PC-9 (cell line): ENCODE results near the gene CYP4F2. TPM values are rescaled to one million over a fixed set of nuclear protein-coding genes. Genes with fewer than 3 reads are reported as not detected.
"Not testable (repeated sequence)": the region's sequence is repeated elsewhere in the genome, so short reads cannot be mapped to it uniquely, and the experiment has no call there.

Experiments used
- BruUV-seq: library from RNA; stranded (reverse); fragments of 400-500 nt; replicated peaks from 2 replicates; lab custom pipeline; 2021; lab: Mats Ljungman, UMichigan
- CTCF ChIA-PET: fragments of 300-600 bp; sonication (Branson Sonifier 250); formaldehyde crosslinking; loops from one replicate; lab custom pipeline; 2022; ENCODE audit warnings: antibody characterized with exemption; lab: Charles Lee
- POLR2A ChIA-PET: fragments of 300-600 bp; sonication (Branson Sonifier 250); formaldehyde crosslinking; loops from one replicate; lab custom pipeline; 2022; ENCODE audit warnings: antibody characterized with exemption; ENCODE audit not compliant: unreplicated experiment; lab: Charles Lee
- DNase-seq, 2 experiments: peaks; one replicate each; pipeline versions ENCODE4 v3.0.0 to v3.0.0-alpha.2; 2015 to 2022; ENCODE audit warnings: mixed read lengths in 1 of 2
- H2AFZ ChIP-seq: fragments of 200-600 bp; sonication (generic); 2 replicates; pipeline ENCODE4 v1.8.1; 2017; ENCODE audit warnings: antibody characterized with exemption
- H3F3A ChIP-seq: fragments of 200-600 bp; sonication (generic); 2 replicates; pipeline ENCODE4 v1.8.1; 2017; ENCODE audit warnings: antibody characterized with exemption, mild to moderate bottlenecking, low read depth; ENCODE audit not compliant: insufficient read depth
- H3K27ac ChIP-seq: fragments of 200-600 bp; sonication (generic); 2 replicates; pipeline ENCODE4 v1.6.1; 2016; ENCODE audit warnings: mixed run types
- H3K27me3 ChIP-seq: fragments of 200-600 bp; sonication (generic); 2 replicates; pipeline ENCODE4 v1.6.1; 2016; ENCODE audit warnings: low read depth, mixed run types; ENCODE audit not compliant: insufficient read depth
- H3K36me3 ChIP-seq: fragments of 200-600 bp; sonication (generic); 2 replicates; pipeline ENCODE4 v1.6.1; 2016; ENCODE audit warnings: low read depth, mixed run types
- H3K4me1 ChIP-seq: fragments of 200-600 bp; sonication (generic); replicated peaks from 2 replicates; pipeline ENCODE4 v1.6.1; 2016; ENCODE audit warnings: mixed run types; ENCODE audit not compliant: insufficient read depth
- H3K4me2 ChIP-seq: fragments of 200-600 bp; sonication (generic); 2 replicates; pipeline ENCODE4 v1.6.1; 2017; ENCODE audit warnings: mixed run types
- H3K4me3 ChIP-seq: fragments of 200-600 bp; sonication (generic); 2 replicates; pipeline ENCODE4 v1.6.1; 2016; ENCODE audit warnings: mixed run types
- H3K79me2 ChIP-seq: fragments of 200-600 bp; sonication (generic); 2 replicates; pipeline ENCODE4 v1.6.1; 2017; ENCODE audit warnings: low read depth, mixed run types
- H3K9me2 ChIP-seq: fragments of 200-600 bp; sonication (generic); 2 replicates; pipeline ENCODE4 v1.8.1; 2017; ENCODE audit warnings: mild to moderate bottlenecking; ENCODE audit not compliant: insufficient read depth
- H3K9me3 ChIP-seq: fragments of 200-600 bp; sonication (generic); 2 replicates; pipeline ENCODE4 v1.8.1; 2016; ENCODE audit warnings: low read depth; ENCODE audit not compliant: insufficient read depth
- H4K20me1 ChIP-seq: fragments of 200-600 bp; sonication (generic); 2 replicates; pipeline ENCODE4 v1.8.1; 2017; ENCODE audit not compliant: insufficient read depth
- EZH2 ChIP-seq: fragments of 200-600 bp; sonication (generic); IDR thresholded peaks from 2 replicates; pipeline ENCODE4 v1.8.0; 2017; ENCODE audit warnings: antibody characterized with exemption, low read depth
- intact Hi-C: fragments of 100-400 bp; cut with micrococcal nuclease; formaldehyde crosslinking; loops from one replicate; pipeline ENCODE4 v1.10.0; 2022; ENCODE audit not compliant: unreplicated experiment
- total RNA-seq: library from RNA; stranded (reverse); gene quantifications from 2 replicates; pipeline ENCODE4 v1.2.3, GENCODE V29; 2021
- TF ChIP-seq, protein P1 (sequence below): fragments of 200-600 bp; sonication (generic); conservative IDR thresholded peaks from 2 replicates; pipeline ENCODE4 v1.6.1; 2017; ENCODE audit warnings: mixed run types, antibody characterized with exemption, mild to moderate bottlenecking, moderate library complexity

Gene CYP4F2
- total RNA-seq, 1 experiment from 2014 or later = 0.31 TPM

DNA sequence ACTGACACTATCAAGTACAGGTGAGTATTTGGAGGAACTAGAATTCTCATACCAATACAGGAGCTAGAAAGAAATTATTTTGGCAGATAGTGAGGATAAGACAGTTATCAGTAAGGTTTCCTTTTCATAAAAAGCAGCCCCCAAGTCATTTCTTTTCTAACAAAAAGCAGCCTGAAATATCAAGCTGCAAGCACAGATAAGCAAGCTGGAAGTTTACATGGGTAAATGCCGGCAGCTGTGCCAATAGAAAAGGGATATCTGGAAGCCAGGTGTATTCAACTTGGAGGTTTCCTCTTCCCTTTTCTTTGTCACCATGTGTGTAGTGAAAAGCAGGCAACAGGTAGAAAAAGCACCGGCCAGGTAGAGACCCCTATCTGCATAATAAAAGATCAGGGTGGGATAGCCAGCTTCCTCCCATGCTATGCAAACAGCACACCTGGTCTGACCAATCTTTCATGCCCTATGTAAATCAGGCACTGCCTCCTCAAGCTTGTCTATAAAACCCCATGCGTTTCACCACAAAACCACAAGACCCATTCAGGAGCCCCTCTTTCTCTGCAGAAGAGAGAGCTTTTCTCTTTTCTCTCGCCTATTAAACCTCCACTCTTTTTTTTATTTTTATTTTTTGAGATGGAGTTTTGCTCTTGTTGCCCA is 22.9 kb downstream of the CYP4F2 start:
- Histone ChIP-seq H3F3A (peaks cover 10% of the 10 kb centered on the region), H3K4me3 (no peak overlapping the region), H3K4me2 (no peak overlapping the region), H2AFZ (no peak overlapping the region), H3K79me2 (no peaks in the 10 kb centered on the region), H4K20me1 (no peaks in the 10 kb centered on the region), H3K9me2 (no peaks in the 10 kb centered on the region), H3K27ac (no peak overlapping the region), H3K36me3 (no peaks in the 10 kb centered on the region), H3K9me3 (no peaks in the 10 kb centered on the region), H3K27me3 (0 out of 2 replicates have a peak, but pooled peaks cover 3% of the 10 kb centered on the region), H3K4me1 (peaks cover 10% of the 10 kb centered on the region)
- no TSS peak for BruUV-seq
- TF ChIP-seq, protein P1, sequence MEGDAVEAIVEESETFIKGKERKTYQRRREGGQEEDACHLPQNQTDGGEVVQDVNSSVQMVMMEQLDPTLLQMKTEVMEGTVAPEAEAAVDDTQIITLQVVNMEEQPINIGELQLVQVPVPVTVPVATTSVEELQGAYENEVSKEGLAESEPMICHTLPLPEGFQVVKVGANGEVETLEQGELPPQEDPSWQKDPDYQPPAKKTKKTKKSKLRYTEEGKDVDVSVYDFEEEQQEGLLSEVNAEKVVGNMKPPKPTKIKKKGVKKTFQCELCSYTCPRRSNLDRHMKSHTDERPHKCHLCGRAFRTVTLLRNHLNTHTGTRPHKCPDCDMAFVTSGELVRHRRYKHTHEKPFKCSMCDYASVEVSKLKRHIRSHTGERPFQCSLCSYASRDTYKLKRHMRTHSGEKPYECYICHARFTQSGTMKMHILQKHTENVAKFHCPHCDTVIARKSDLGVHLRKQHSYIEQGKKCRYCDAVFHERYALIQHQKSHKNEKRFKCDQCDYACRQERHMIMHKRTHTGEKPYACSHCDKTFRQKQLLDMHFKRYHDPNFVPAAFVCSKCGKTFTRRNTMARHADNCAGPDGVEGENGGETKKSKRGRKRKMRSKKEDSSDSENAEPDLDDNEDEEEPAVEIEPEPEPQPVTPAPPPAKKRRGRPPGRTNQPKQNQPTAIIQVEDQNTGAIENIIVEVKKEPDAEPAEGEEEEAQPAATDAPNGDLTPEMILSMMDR = no peak
- ChIA-PET POLR2A (no interaction called here), CTCF (no interaction called here)
- intact Hi-C loops = no loop called here
- DNase-seq = no peak

DNA sequence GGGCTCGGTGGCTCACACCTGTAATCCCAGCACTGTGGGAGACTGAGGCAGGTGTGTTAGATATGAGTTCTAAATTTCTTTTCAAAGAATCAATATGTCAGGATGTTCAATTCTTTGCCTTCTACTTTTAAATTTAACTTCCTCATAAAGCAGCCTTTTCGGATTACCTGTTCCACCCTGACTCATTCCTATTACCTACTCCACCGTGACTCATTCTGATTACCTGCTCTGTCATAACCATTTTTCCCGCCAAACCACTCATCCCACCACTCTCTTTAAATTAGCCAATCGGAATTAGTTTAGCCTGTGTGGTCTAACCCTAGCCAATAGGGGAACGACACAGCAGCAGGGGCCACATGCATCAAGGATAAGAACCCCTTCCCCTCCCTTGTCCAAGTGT is 24.1 kb downstream of the CYP4F2 start:
- peak in 1 of 2 experiments; percentile 89 for DNase-seq
- H2AFZ ChIP-seq = not testable (repeated sequence)

DNA sequence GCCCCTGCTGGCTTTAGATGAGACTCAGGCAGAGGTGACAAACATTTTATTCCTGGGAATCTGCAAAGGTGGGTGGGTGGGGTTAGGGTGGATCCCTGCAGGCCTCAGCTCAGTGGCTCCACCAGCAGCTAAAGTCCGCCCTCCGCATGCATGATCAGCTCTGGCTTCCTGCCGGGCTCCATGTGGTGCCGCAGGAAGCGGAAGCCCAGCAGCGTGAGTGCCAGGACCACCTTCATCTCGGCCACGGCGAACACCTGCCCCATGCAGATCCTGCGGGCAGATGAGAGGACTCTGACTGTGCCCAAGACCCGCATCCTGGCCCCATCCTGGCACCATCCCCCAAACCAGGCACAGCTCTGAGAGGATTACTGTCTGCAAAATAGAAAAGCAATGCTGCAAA is 26.3 kb downstream of the CYP4F2 start:
- Histone ChIP-seq H3K4me2 (no peak overlapping the region), H3K79me2 (no peaks in the 10 kb centered on the region), H3K27me3 (no peaks in the 10 kb centered on the region), H3K27ac (no peak overlapping the region), H3K4me3 (no peak overlapping the region), H3F3A (peaks cover 21% of the 10 kb centered on the region), H3K9me2 (no peaks in the 10 kb centered on the region), H3K36me3 (no peaks in the 10 kb centered on the region), H4K20me1 (no peaks in the 10 kb centered on the region), H2AFZ (no peak overlapping the region), H3K9me3 (no peaks in the 10 kb centered on the region), H3K4me1 (peaks cover 16% of the 10 kb centered on the region)
- no peak for DNase-seq
- ChIA-PET CTCF (no interaction called here), POLR2A (no interaction called here)
- TF ChIP-seq EZH2 = no peak
- TF ChIP-seq, protein P1 = no peak
- intact Hi-C loops = no loop called here
- no TSS peak for BruUV-seq

More for the DNA sequence above, 24.1 kb downstream of the CYP4F2 start:
- H3K27me3 ChIP-seq, H3K4me3 ChIP-seq, H3K79me2 ChIP-seq, BruUV-seq, H4K20me1 ChIP-seq, H3K9me3 ChIP-seq, H3K36me3 ChIP-seq, CTCF ChIA-PET, intact Hi-C loops, H3K9me2 ChIP-seq: not testable (repeated sequence)
- peak overlapping the region; percentile 36; the same call in 1 of the 2 replicates for H3K4me2 ChIP-seq
- peaks cover 19% of the 10 kb centered on the region for H3F3A ChIP-seq
- H3K4me1 ChIP-seq = peaks cover 16% of the 10 kb centered on the region
- POLR2A ChIA-PET = interaction anchor here (0.6 kb wide), 1 partner anchor 29 kb away, joined by 4 read pairs; no protein-coding TSS in a partner anchor
- peak overlapping the region; percentile 71 for H3K27ac ChIP-seq
